Measurements from ENCODE around the gene TIMM50.

- TF ChIP-seq CTCF (IDR thresholded peaks at IDR 0.05) = no peak
- no peak for TF ChIP-seq POLR2A (IDR thresholded peaks at IDR 0.05)
Measured at GRCh38 chr19:39533003-39533512, 52.4 kb downstream of the TIMM50 start.

Measured in lower leg skin (tissue), 3 donors.